Nephron progenitor cell (in vitro differentiated cells): ENCODE results near the gene IRAK1BP1.

Experiments used
- DNase-seq: peaks from one replicate; pipeline ENCODE4 v3.0.0; 2021
- H3K27ac Mint-ChIP-seq: 2 replicates; pipeline ENCODE4 v1.8.0; 2021; ENCODE audit warnings: mild to moderate bottlenecking, moderate library complexity, mixed read lengths
- H3K27me3 Mint-ChIP-seq: 2 replicates; pipeline ENCODE4 v1.8.0; 2021; ENCODE audit warnings: mild to moderate bottlenecking, low read depth, mixed read lengths; ENCODE audit not compliant: poor library complexity
- H3K36me3 Mint-ChIP-seq: 2 replicates; pipeline ENCODE4 v1.8.0; 2021; ENCODE audit warnings: low read depth, mixed read lengths
- H3K4me1 Mint-ChIP-seq: 2 replicates; pipeline ENCODE4 v1.8.0; 2021; ENCODE audit warnings: mixed read lengths
- H3K4me3 Mint-ChIP-seq: 2 replicates; pipeline ENCODE4 v1.8.0; 2021; ENCODE audit warnings: mild to moderate bottlenecking, moderate library complexity, mixed read lengths
- H3K9me3 Mint-ChIP-seq: 2 replicates; pipeline ENCODE4 v1.8.0; 2021; ENCODE audit warnings: mild to moderate bottlenecking, moderate library complexity, mixed read lengths
- CTCF ChIP-seq: fragments of 200-600 bp; sonication (generic); IDR thresholded peaks from 2 replicates; pipeline ENCODE4 v1.5.0; 2021; ENCODE audit warnings: antibody characterized with exemption

Gene IRAK1BP1

GRCh38 chr6:78867370-78868040 is at the start of gene IRAK1BP1:
Gene IRAK1BP1, plus strand, starts transcription at chr6:78867551. Its CDS starts 26 bp downstream, at chr6:78867577.
- peaks cover 33% of the 10 kb centered on the region for H3K4me1 Mint-ChIP-seq
- H3K9me3 Mint-ChIP-seq: no peaks in the 10 kb centered on the region
- H3K27ac Mint-ChIP-seq: peak within 1 kb of the TSS; percentile 99
- H3K4me3 Mint-ChIP-seq: peak within 1 kb of the TSS; percentile 94
- no peaks in the 10 kb centered on the region for H3K27me3 Mint-ChIP-seq
- peak; percentile 22 for TF ChIP-seq CTCF
- peaks cover 22% of the 10 kb centered on the region for H3K36me3 Mint-ChIP-seq
- peak; percentile 78 for DNase-seq

GRCh38 chr6:78824045-78824444 is 43.3 kb upstream of the IRAK1BP1 start:
- no peaks in the 10 kb centered on the region for H3K36me3 Mint-ChIP-seq
- TF ChIP-seq CTCF: no peak
- H3K27me3 Mint-ChIP-seq: no peaks in the 10 kb centered on the region
- H3K9me3 Mint-ChIP-seq: peaks cover 24% of the 10 kb centered on the region
- no peak for DNase-seq
- no peaks in the 10 kb centered on the region for H3K4me1 Mint-ChIP-seq
- H3K27ac Mint-ChIP-seq: no peak overlapping the region
- H3K4me3 Mint-ChIP-seq: no peak overlapping the region

- Mint-ChIP-seq H3K4me3 (no peak overlapping the region), H3K9me3 (no peaks in the 10 kb centered on the region), H3K4me1 (no peaks in the 10 kb centered on the region), H3K36me3 (no peaks in the 10 kb centered on the region), H3K27ac (no peak overlapping the region), H3K27me3 (no peaks in the 10 kb centered on the region)
- DNase-seq: no peak
- no peak for TF ChIP-seq CTCF
Observed at GRCh38 chr6:78829407-78829806, 37.9 kb upstream of the IRAK1BP1 start.

- Mint-ChIP-seq H3K4me3 (no peak overlapping the region), H3K9me3 (no peaks in the 10 kb centered on the region), H3K27ac (peak overlapping the region; percentile 1), H3K36me3 (no peaks in the 10 kb centered on the region), H3K4me1 (no peaks in the 10 kb centered on the region), H3K27me3 (no peaks in the 10 kb centered on the region)
- TF ChIP-seq CTCF: no peak
- DNase-seq: no peak
Observed at GRCh38 chr6:78830805-78831204, 36.5 kb upstream of the IRAK1BP1 start.

GRCh38 chr6:78831492-78831891 is 35.9 kb upstream of the IRAK1BP1 start:
- H3K27ac Mint-ChIP-seq: no peak overlapping the region
- no peak for DNase-seq

More at GRCh38 chr6:78831492-78831891, 35.9 kb upstream of the IRAK1BP1 start:
- no peaks in the 10 kb centered on the region for H3K4me1 Mint-ChIP-seq
- no peak overlapping the region for H3K4me3 Mint-ChIP-seq
- no peak for TF ChIP-seq CTCF
- H3K36me3 Mint-ChIP-seq: no peaks in the 10 kb centered on the region
- no peaks in the 10 kb centered on the region for H3K9me3 Mint-ChIP-seq
- no peaks in the 10 kb centered on the region for H3K27me3 Mint-ChIP-seq
